ENCODE measurements around the gene TALDO1.

Gene TALDO1

GRCh38 chr11:788953-789940, 42.0 kb downstream of the TALDO1 start:
- no peak for DNase-seq

- DNase-seq = peak; percentile 7
These were observed 42.7 kb downstream of the TALDO1 start, which contains the start of gene CEND1 for GRCh38 chr11:789943-790342. TSS of gene CEND1 (minus strand) at chr11:790090. CDS start at chr11:788576, 1,514 bp downstream.

GRCh38 chr11:790721-791564, 43.7 kb downstream of the TALDO1 start:
- DNase-seq = no peak

- DNase-seq = no peak
These were observed 44.6 kb downstream of the TALDO1 start for GRCh38 chr11:791658-792534.

GRCh38 chr11:792535-792821, 45.2 kb downstream of the TALDO1 start:
- no peak for DNase-seq

GRCh38 chr11:792873-793272, 45.6 kb downstream of the TALDO1 start:
- peak; percentile 19 for DNase-seq

GRCh38 chr11:793556-793955, 46.3 kb downstream of the TALDO1 start:
- no peak for DNase-seq

GRCh38 chr11:794013-794765, 46.9 kb downstream of the TALDO1 start:
- no peak for DNase-seq

- no peak for DNase-seq
These were observed 47.7 kb downstream of the TALDO1 start for GRCh38 chr11:794766-795633.

GRCh38 chr11:795634-796564, 48.6 kb downstream of the TALDO1 start:
- DNase-seq = peak; percentile 54

- DNase-seq = no peak
These were observed 49.5 kb downstream of the TALDO1 start for GRCh38 chr11:796565-797295.

GRCh38 chr11:797296-798092, 50.2 kb downstream of the TALDO1 start:
- peak; percentile 47 for DNase-seq

- peak; percentile 30 for DNase-seq
These were observed 50.9 kb downstream of the TALDO1 start, which contains the start of gene SLC25A22 for GRCh38 chr11:798093-798713. TSS of gene SLC25A22 (minus strand) at chr11:798281. CDS start at chr11:795006, 3,275 bp downstream.

- DNase-seq = no peak
These were observed 52.5 kb downstream of the TALDO1 start for GRCh38 chr11:799641-800316.

GRCh38 chr11:800473-800872, 53.2 kb downstream of the TALDO1 start:
- no peak for DNase-seq

GRCh38 chr11:801097-801780, 54.0 kb downstream of the TALDO1 start:
- no peak for DNase-seq
